GM12892 (cell line): ENCODE measurements around the gene CA9.

ENCODE experiments used
- POLR2A ChIP-seq: IDR thresholded peaks from 2 replicates; pipeline ENCODE4 v1.6.1; 2011; ENCODE audit warnings: low read depth, low read length, control low read depth
- POLR2AphosphoS5 ChIP-seq: IDR thresholded peaks from 2 replicates; pipeline ENCODE4 v1.6.1; 2011; ENCODE audit warnings: low read depth, low read length, control low read depth
- TAF1 ChIP-seq: IDR thresholded peaks from 2 replicates; pipeline ENCODE4 v1.6.1; 2011; ENCODE audit warnings: low read depth, mild to moderate bottlenecking, control low read depth, low read length, borderline replicate concordance

- TF ChIP-seq POLR2AphosphoS5, result no peak
- no peak for TF ChIP-seq POLR2A
- no peak for TF ChIP-seq TAF1
These were observed 265 bp downstream of the CA9 start for GRCh38 chr9:35674025-35674361.
